Non-pigmented ciliary epithelial cell (primary cell): ENCODE data around the gene B3GALT5.

Source experiments
- DNase-seq: peaks from one replicate; pipeline ENCODE4 v3.0.0-alpha.2; 2010; ENCODE audit warnings: low read depth

The B3GALT5 gene

GRCh38 chr21:39645331-39645730, 32.6 kb downstream of the B3GALT5 start:
- DNase-seq: no peak

- DNase-seq: peak; percentile 81
Measured at GRCh38 chr21:39647476-39647875, 34.7 kb downstream of the B3GALT5 start.

GRCh38 chr21:39648879-39649278, 36.1 kb downstream of the B3GALT5 start:
- no peak for DNase-seq

- no peak for DNase-seq
Measured at GRCh38 chr21:39649526-39649925, 36.8 kb downstream of the B3GALT5 start.

GRCh38 chr21:39650306-39650705, 37.6 kb downstream of the B3GALT5 start:
- DNase-seq: no peak

GRCh38 chr21:39650801-39651200, 38.1 kb downstream of the B3GALT5 start:
- no peak for DNase-seq

- DNase-seq: no peak
Measured at GRCh38 chr21:39651206-39651605, 38.5 kb downstream of the B3GALT5 start.

- DNase-seq: no peak
Measured at GRCh38 chr21:39654951-39655350, 42.2 kb downstream of the B3GALT5 start.

- no peak for DNase-seq
Measured at GRCh38 chr21:39655589-39655988, 42.8 kb downstream of the B3GALT5 start.

- DNase-seq: no peak
Measured at GRCh38 chr21:39656209-39656608, 43.5 kb downstream of the B3GALT5 start.

- DNase-seq: no peak
Measured at GRCh38 chr21:39657091-39657689, 44.5 kb downstream of the B3GALT5 start.

GRCh38 chr21:39658066-39658465, 45.3 kb downstream of the B3GALT5 start:
- no peak for DNase-seq

- DNase-seq: no peak
Measured at GRCh38 chr21:39659070-39659815, 46.5 kb downstream of the B3GALT5 start.

GRCh38 chr21:39660191-39660980, 47.6 kb downstream of the B3GALT5 start:
- peak; percentile 83 for DNase-seq

- DNase-seq: no peak
Measured at GRCh38 chr21:39661121-39661520, 48.4 kb downstream of the B3GALT5 start.

- no peak for DNase-seq
Measured at GRCh38 chr21:39661740-39662139, 49.0 kb downstream of the B3GALT5 start.

GRCh38 chr21:39662411-39662953, 49.7 kb downstream of the B3GALT5 start:
- no peak for DNase-seq

GRCh38 chr21:39663066-39663465, 50.3 kb downstream of the B3GALT5 start:
- no peak for DNase-seq

GRCh38 chr21:39663742-39664492, 51.2 kb downstream of the B3GALT5 start:
- DNase-seq: no peak

- DNase-seq: no peak
Measured at GRCh38 chr21:39664586-39664985, 51.8 kb downstream of the B3GALT5 start.

GRCh38 chr21:39666026-39666425, 53.3 kb downstream of the B3GALT5 start:
- DNase-seq: no peak
